Measurements from ENCODE around the gene KDM4B. TPM values are rescaled to one million over a fixed set of nuclear protein-coding genes. Genes with fewer than 3 reads are reported as not detected.
A peak's percentile ranks its signal among the peaks of the same experiment; 100 is the strongest.
"Not testable (repeated sequence)": the region's sequence is repeated elsewhere in the genome, so short reads cannot be mapped to it uniquely, and the experiment has no call there.

The KDM4B gene
- total RNA-seq, 4 donors from 2014 or later, result 26.0 to 51.2 (median 34.2) TPM

DNA sequence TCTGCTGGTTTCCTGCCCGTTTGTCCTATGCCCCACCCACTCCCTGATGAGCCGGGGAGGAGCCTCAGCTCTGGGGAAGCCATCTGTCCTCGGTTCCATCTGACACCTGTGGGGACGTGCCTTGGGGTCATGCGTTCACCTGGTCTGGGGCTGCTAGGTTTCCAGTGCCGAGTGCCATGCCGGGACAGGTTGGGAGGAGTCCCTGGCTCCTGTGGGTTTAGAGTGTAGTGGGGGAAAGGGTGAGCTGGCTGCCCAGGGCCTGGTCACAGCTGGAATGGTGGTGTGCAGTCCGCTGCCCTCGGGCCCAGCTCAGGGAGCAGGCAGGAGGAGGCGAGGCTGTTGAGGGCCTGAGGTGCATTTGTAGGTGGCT lies 2.5 kb downstream of the KDM4B start:
- 70% methylated on average over 4 of the region's 10 CpGs for WGBS
- no peak for DNase-seq (ENCODE audit: extremely low spot score)
- peak overlapping the region; percentile 74 to 87 (median 82) for H3K27ac ChIP-seq (replicated peaks in 1 of 4)

DNA sequence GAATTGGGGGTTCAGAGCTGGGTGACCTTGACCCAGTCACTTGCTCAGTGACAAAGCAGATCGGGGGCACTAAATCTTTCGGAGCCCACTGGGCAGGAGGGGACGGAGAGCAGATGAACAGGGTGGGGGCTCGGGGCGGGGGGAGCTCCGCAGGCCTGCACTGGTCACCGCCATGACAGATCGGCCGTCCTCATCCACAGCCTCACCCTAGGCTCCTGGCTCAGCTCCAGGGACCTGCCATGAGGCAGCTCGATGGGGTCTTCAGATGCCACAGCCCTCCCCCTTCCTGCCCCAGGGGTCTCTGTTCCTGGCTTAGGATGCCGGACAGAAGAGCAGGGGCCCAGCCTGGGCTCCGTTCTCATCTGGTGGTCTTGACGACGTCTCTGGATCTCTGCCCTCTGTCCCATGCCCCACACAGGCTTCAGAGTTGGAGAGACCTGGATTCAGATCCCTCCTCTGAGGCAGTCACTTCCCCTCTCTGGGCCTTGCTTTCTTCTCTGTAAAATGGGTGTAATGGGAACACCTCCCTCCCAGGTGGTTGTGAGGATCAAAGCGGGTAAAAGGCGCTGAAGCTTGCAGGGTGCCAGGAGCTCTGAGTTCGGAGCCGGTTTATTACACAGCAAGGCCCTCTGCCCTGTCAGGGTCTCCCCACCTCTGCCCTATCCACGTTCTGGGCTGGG lies 3.0 kb downstream of the KDM4B start:
- 96% methylated on average over 9 of the region's 19 CpGs for WGBS
- TF ChIP-seq POLR2A (IDR thresholded peaks at IDR 0.05; ENCODE audit: low read depth) (no peak), POLR2AphosphoS5 (IDR thresholded peaks at IDR 0.05) (no peak), EP300 (IDR thresholded peaks at IDR 0.05) (no peak)
- TF ChIP-seq, protein P1, sequence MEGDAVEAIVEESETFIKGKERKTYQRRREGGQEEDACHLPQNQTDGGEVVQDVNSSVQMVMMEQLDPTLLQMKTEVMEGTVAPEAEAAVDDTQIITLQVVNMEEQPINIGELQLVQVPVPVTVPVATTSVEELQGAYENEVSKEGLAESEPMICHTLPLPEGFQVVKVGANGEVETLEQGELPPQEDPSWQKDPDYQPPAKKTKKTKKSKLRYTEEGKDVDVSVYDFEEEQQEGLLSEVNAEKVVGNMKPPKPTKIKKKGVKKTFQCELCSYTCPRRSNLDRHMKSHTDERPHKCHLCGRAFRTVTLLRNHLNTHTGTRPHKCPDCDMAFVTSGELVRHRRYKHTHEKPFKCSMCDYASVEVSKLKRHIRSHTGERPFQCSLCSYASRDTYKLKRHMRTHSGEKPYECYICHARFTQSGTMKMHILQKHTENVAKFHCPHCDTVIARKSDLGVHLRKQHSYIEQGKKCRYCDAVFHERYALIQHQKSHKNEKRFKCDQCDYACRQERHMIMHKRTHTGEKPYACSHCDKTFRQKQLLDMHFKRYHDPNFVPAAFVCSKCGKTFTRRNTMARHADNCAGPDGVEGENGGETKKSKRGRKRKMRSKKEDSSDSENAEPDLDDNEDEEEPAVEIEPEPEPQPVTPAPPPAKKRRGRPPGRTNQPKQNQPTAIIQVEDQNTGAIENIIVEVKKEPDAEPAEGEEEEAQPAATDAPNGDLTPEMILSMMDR (IDR thresholded peaks at IDR 0.05), result no peak
- Histone ChIP-seq H3K9me3 (no peaks in the 10 kb centered on the region), H3K4me3 (peak overlapping the region; percentile 72 to 85 (median 76)), H3K27ac (replicated peaks in 1 of 4) (peak overlapping the region; percentile 74 to 87 (median 82)), H3K36me3 (no peaks in the 10 kb centered on the region), H3K4me1 (peaks cover 57 to 82% (median 79%) of the 10 kb centered on the region in 4 donors), H3K27me3 (no peaks in the 10 kb centered on the region)
- intact Hi-C loops (cut with DNase I), result no loop called here
- no peak for DNase-seq (ENCODE audit: extremely low spot score)

More for the DNA sequence above, 2.5 kb downstream of the KDM4B start:
- Histone ChIP-seq H3K27me3 (no peaks in the 10 kb centered on the region), H3K36me3 (no peaks in the 10 kb centered on the region), H3K4me1 (peaks cover 51 to 77% (median 74%) of the 10 kb centered on the region in 4 donors), H3K4me3 (peak overlapping the region; percentile 72 to 85 (median 76)), H3K9me3 (no peaks in the 10 kb centered on the region)
- peak in 1 of 2 donors; percentile 40 for TF ChIP-seq POLR2AphosphoS5 (IDR thresholded peaks at IDR 0.05)
- no peak for TF ChIP-seq POLR2A (IDR thresholded peaks at IDR 0.05; ENCODE audit: low read depth)
- no peak for TF ChIP-seq EP300 (IDR thresholded peaks at IDR 0.05)
- TF ChIP-seq, protein P1 (IDR thresholded peaks at IDR 0.05), result no peak
- intact Hi-C loops (cut with DNase I), result no loop called here

DNA sequence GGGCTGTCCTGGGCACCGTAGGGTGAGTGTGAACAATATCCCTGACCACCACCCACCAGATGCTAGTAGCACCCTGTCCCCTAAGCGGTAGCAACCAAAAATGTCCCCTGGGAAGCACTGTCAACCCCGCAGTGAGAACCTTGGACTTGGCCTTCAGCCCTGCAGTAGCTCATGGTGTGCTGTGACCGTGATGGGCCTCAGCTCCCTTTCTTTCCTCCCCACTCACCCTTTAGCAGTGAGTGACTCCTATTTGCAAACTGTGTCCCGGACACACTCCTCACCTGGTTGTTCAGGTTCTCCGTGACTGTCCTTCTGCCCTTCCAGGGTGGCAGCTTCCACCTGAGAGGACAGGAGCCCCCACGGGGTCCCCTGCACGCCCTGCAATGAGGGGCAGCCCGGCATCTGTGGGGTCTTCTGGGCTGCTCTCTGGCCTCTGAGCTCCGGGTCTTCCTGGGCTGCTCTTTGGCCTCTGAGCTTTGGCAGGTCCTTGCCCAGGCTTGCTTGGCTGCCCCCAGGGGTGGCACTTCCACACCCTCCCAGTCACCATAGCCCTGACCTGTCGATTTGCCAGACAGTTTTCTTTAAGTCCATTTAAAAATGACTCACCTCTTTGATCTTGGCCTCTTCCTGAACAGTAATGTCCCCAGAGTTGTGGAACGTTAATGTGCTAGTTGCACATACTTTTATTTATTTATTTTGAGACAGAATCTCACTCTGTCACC lies 3.8 kb downstream of the KDM4B start:
- TF ChIP-seq POLR2A (IDR thresholded peaks at IDR 0.05; ENCODE audit: low read depth) (no peak), POLR2AphosphoS5 (IDR thresholded peaks at IDR 0.05) (no peak), EP300 (IDR thresholded peaks at IDR 0.05) (no peak)
- TF ChIP-seq, protein P1 (IDR thresholded peaks at IDR 0.05), result no peak
- H3K27ac ChIP-seq (replicated peaks in 1 of 4), result peak overlapping the region; percentile 40 to 87 (median 82)
- H3K27me3 ChIP-seq, result no peaks in the 10 kb centered on the region
- H3K4me3 ChIP-seq, result no peak overlapping the region
- DNase-seq (ENCODE audit: extremely low spot score), result no peak
- intact Hi-C loops (cut with DNase I), result no loop called here
- H3K9me3 ChIP-seq, result no peaks in the 10 kb centered on the region
- H3K4me1 ChIP-seq, result peaks cover 64 to 89% (median 86%) of the 10 kb centered on the region in 4 donors
- H3K36me3 ChIP-seq, result peaks cover 0 to 3% (median 0%) of the 10 kb centered on the region in 4 donors
- WGBS, result 74% methylated on average over 11 of the region's 12 CpGs

DNA sequence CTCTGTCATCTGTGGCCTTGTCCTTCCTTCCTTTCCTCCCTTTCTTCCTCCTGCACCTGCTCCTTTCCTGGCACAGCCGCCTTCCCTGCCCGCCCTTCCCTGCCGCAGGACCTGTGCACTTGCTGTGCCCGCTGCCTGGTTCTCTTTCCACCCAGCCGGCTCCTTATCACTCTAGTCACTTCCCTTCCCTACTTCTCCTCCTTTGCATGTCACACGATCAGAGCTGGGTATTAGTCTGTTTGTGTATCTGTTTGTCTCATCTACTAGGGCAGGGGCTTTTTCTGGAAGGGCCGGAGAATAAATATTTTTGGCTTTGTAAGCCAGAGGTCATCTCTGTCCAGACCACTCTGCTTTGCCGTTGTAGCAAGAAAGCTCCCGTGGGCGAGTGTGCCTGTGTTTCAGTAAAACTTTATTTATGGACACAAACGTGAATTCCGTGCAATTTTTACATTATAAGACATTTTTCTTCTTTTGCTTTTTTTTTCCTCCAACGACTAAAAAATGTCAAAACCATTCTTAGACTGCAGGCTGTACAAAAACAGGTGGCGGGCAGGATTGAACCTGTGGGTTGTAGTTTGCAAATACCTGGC lies 6.1 kb downstream of the KDM4B start:
- DNase-seq (ENCODE audit: extremely low spot score), result no peak
- H3K9me3 ChIP-seq, result no peaks in the 10 kb centered on the region
- WGBS, result 81% methylated on average over 14 of the region's 14 CpGs
- H3K4me1 ChIP-seq, result peaks cover 73 to 100% (median 99%) of the 10 kb centered on the region in 4 donors
- intact Hi-C loops (cut with DNase I), result no loop called here
- H3K4me3 ChIP-seq, result no peak overlapping the region
- H3K27me3 ChIP-seq, result no peaks in the 10 kb centered on the region
- peaks cover 0 to 8% (median 0%) of the 10 kb centered on the region in 4 donors for H3K36me3 ChIP-seq
- TF ChIP-seq, protein P1 (IDR thresholded peaks at IDR 0.05), result no peak
- H3K27ac ChIP-seq (replicated peaks in 1 of 4), result peak overlapping the region; percentile 87 to 91 (median 89)

DNA sequence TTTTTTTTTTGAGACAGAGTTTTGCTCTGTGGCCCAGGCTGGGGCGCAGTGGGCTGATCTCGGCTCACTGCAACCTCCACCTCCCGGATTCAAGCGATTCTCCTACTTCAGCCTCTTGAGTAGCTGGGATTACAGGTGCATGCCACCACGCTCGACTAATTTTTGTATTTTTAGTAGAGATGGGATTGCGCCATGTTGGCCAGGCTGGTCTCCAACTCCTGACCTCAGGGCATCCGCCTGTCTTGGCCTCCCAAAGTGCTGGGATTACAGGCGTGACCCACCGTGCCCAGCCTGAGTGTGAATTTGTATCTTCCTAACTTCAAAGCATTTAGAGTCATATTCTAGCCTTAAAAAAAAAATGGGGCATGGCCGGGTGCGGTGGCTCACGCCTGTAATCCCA lies 6.7 kb downstream of the KDM4B start:
- H3K27me3 ChIP-seq; H3K36me3 ChIP-seq; H3K9me3 ChIP-seq; DNase-seq (ENCODE audit: extremely low spot score); intact Hi-C loops (cut with DNase I): not testable (repeated sequence)
- H3K4me3 ChIP-seq, result peak overlapping the region in 2 of 4 donors; percentile 3 to 40
- WGBS, result 89% methylated on average over 13 of the region's 13 CpGs
- H3K27ac ChIP-seq (replicated peaks in 1 of 4), result peak overlapping the region; percentile 87 to 91 (median 89)
- peaks cover 69 to 100% (median 97%) of the 10 kb centered on the region in 4 donors for H3K4me1 ChIP-seq

Data from esophagus muscularis mucosa (tissue), 4 donors.